ENCODE measurements around the gene ATP1A2.
"Not testable (repeated sequence)": the region's sequence is repeated elsewhere in the genome, so short reads cannot be mapped to it uniquely, and the experiment has no call there.

Gene ATP1A2

DNA sequence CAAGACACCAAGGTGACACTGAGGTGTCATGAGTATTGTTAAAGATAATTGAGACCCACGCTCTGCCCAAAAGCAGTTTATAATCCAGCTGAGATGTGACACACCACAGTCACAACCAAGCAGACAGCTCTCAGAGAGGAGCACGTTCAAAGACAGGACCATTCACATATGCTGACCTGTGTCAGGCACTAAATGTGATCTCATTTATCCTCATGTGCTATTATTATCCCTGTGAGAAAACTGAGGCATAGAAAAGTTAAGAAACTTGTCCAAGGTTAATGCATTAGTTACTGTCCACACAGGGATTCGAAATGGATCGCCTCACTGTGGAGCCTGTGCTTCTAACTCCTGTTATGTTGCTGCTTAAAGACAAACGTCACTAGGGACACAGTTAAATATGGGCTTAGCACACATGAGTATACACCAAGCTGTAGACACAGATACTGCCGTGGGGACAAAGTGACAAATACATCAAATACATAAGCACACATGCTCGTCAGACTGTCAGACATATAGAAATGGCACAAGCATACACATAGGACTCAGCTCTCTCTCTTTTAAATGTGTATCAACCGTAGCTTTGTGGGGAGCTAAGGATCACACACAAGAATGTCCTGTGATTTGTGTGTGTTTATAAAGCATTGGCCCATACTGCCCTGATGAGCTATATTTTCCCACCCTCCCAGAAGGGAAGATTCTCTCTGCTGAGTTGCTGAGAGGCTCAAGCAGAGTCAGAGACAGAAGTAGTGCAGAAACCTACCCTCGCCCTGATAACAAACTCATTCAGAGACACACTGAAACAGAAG, 13.6 kb upstream of the ATP1A2 start:
- DNase-seq: no peak

DNA sequence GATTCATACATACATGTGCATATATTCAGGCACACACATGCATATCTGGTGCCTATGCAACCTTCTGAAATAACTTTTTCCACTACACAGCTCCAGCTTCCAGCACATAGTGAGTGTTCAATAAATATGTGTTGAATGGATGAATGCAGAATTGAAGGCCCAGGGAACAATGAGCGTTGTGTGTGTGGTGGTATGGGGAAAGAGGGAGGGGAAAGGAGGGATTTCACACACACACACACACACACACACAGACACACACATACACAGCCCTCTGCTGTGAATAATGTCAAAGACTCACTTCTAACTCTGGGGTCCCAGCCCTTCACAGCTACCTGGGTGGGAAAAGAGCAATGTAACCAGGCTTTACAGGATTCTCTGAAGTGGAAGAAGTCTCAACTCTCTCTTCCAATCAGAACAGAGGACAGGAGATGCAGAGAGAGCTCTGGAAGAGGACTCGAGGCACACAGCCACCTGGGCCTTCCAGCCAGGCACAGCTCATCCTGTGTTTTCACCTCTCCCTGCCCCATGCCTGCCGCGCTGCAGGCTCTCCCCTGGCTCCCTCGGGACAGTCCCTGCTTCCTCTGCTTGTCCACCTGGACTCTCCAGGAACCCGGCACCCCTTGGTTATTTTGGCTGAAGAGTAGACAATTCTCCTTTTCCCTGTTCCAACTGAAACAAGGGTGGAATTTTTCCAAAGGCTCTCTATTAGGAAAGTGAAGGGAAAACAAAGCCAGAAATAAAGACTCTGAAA, 11.7 kb upstream of the ATP1A2 start:
- no peak for DNase-seq

DNA sequence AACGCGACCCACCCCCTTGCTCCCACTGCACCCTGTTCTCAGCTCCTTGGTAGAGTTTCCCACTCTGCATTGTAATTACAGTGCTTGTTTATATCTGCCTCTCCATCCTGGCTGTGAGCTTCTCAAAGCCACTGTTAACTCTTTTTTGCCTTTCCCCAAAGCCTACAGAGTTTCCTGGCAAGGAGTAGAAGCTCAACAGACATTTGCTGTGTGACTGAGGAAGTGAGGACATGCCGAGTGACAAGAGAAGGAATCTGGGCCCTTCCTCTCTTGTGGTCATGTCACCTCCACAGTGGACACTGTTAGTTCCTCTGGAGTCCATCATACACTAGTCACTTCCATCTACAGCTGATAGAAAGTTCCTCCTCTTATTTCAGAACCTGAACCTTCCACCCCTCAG, 11.1 kb upstream of the ATP1A2 start:
- no peak for DNase-seq

DNA sequence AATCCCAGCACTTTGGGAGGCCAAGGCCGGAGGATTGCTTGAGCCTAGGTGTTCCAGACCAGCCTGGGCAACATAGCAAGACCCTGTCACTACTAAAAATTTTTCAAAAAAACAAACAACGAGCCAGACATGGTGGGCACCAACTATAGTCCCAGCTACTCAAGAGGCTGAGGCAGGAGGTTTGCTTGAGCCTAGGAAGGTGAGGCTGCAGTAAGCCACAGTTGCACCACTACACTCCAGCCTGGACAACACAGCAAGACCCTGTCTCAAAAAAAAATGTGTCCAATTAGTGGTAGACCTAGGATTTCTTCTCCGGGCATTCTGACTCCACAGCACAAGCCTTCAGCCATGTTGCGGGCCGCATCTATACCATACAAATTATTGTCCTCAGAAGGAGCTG, 10.4 kb upstream of the ATP1A2 start:
- DNase-seq: no peak

DNA sequence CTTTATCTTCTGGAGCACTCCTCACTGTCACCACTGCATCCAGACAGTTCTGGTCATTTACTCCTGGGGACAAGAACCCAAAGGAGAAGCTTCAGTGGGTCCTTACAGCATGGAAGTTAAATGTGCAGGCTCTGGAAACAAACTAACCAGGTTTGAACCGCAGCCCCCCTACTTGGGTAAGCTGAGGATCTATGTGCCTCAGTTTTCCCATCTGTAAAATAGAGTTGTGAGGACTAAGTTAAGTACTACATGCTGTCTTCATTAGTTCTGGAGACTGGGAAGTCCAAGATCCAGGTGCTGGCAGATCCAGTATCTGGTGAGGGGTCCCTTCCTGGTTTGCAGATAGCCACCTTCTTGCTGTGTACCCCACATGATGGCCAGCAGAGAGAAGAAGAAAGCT, 8.0 kb upstream of the ATP1A2 start:
- no peak for DNase-seq

DNA sequence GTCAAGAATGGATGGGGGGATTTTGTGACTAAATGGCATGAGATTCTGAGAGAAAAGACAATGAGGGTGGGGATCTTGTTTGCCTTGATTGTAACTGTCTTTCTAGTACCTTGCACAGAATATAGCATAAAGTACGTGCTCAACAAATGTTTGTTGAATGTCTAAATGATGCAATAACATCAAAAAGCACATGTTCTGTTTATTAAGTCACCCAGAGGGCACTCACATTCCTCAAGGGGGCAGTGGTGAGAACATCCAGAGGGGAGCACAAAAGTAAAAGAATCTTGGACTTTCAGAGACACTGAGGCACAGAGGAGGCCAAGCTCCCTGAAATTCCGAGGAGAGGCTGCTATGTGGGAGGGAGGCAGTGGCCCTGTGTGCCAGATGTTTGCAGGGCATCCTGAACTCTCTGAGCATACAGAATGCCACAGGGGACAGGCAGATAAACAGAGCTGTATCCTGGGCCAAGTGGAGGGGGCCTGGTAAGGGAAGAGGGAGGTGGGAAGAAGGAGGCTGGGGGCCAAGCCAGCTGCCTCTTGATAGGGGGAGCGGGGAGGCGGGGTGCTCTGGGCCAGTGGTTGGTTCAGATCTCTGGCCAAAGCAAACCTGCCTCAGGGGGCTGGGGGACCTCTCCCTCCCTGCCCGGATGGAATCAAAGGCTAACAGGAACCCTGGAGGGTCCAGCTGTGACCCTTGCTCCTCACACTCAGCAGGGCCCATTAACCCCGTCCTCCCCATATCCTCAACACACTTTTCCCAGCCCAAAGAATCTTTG, 6.5 kb upstream of the ATP1A2 start:
- DNase-seq: no peak

DNA sequence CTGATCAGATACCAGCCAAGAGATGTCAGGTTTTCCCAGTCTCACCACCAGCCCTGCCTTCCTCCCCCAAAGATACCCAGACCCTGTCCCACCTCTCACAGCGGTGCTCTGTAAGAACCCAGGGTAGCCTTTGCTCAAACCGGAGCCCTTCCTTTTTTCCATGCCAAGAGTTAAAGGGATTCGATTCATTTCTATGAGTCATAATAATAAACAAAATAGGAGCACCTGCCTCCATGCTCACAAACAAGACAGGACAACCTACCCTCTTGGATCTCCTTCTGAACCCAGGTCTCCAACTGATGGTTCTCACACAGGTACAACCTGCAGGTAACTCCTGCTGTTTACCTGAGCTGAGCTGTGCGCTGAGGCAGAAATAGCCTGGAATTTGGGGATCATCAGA, 5.9 kb upstream of the ATP1A2 start:
- DNase-seq: no peak

DNA sequence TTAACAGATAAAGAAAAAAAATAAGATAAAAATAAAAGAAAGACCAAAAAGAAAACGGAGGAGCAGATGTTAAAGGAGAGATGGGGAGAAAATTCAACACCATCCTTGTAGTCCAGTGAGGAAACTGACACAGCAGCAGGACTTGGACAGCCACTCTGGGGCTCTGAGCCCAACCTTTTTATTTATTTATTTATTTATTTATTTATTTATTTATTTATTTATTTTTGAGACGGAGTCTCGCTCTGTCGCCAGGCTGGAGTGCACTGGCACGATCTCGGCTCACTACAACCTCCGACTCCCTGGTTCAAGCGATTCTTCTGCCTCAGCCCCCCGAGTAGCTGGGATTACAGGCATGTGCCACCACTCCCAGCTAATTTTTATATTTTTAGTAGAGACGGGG, 4.1 kb upstream of the ATP1A2 start:
- DNase-seq: not testable (repeated sequence)

DNA sequence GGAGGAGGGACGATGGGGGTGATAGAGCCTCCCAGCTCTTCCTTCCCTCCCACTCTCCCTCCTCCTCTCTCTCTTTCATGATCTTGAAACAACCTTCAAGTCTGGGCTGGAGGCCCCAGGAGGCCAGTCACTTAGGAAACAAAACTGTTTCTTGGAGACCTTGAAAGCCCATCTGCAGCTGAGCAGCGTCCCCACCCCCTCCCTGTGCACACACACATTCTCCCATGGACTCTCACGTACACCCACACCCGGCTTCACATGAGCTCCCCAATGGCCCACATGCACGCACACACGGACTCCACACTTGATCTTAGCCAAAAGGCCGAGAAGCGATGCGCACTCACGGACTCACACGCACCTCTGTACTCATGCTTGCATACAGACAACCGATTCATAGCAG, 3.2 kb upstream of the ATP1A2 start:
- no peak for DNase-seq

DNA sequence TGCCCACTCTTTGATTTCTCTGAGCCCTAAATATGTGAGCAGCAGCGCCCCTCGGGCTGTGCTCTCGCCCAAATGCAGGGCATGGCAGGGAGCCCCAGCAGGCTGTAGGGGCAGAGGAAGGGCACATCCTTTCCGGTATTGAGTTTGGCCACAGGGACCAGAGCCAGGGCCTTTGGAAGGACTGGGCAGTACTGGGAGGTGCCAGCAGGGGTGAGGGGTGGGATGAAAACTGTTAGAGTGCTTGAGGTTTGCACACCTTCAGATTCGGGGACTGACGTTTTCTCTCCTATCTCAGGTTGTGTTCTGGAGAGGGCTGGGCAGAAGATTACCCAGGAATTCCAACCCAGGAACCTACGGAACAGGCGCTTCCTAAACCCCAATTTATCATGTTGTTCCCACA, 2.2 kb upstream of the ATP1A2 start:
- no peak for DNase-seq

DNA sequence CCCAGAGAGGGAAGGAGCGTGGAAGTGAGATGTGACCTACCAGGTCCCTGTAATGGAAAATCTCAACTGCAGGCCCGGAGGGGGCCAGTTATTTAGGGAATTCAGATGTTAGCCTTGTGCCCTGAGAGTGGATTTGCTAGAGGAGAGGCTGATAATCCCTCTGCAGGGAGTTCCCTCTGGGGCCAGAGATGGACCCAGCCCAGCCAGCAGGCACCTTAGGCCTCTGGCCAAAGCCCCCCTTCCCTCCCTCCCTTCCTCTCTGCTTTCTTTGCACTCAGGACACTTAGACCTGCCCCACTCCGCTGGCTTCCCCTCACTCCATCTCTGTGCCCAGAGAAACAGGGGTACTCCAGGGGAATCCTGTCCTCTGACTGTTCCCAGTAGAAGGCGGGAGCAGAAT, 1.5 kb upstream of the ATP1A2 start:
- no peak for DNase-seq

DNA sequence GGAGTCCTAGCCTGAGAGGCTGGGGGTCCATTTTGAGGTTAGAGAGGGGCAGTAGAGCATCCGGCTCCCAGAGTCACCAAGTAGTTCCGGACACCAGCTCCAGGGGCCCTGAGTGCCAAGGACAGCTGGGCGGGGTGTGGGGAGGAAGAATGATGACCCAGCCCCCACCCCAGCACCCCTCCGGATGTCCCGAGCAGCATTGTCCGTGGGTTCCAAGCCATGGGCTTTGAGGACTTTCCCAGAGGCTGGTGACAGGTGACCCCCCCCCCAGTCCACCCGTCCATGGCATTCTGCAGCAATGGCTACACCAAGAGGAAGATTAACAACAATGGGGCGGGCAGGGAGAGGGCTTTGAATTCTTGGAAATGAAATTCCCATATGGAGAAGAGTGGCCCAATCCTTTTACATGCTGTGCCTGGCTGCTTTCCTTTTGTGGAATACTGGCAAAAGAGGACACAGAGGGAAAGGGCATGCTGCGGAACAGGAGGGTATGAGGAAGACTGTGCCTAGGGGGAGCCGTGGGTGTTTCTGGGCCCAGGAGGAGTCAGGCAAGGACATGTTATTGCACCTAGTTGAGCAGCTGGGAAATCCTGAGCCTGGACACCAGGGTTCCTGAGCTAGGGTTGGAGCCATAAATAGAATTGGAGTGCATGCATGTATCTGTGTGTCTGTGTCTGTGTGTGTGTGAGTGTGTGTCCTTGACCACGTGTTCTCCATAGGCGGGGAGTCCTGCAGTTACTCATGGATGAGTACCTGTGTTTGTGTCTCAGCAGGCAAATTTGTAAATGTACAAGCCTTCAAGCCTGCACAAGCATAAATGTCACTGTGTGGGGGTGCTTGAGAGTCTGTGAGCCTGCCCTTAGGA, 956 bp downstream of the ATP1A2 start:
- DNase-seq: no peak

DNA sequence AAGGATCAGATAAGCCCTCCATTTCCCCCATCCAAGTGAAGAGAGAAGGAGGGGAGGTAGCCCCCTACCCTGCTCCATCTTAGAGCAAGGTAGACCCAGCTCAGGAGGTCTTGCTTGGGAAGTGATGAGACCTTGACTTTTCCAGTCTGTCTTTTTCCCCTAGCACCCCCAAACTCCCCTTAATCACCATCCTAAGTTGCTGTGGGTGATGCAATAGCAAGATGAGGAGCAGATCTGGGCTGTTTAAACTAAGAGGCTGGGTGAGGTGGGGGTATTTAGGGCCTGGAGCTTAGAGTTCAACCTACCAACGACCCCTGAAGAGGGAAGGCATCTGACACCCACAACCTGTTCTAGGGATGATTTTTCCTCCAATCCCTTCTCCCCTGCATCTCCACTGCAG, 1.7 kb downstream of the ATP1A2 start:
- DNase-seq: no peak

DNA sequence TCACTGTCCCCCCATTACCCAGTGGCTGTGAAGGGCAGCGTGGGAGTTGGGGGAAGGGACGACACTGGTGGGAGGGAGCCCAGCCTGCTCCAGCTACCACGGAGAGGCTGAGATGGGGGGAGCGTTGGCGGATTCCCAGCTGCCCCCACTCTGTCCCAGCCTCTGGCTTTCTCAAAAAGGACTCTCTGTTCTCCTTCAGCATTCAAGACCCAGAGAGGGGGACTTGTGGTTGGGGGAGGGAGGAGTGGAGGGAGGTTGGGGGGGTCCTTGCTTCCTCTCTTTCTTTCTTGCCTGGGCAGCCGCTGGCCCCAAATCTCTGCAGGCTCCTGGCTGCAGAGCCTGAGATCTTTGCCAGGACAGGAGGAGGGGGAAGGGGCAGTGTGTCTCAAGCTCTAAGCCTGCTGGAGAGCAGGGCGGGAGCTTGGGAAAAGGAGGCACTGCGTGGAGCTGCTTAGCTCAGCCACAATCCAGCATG, 2.2 kb downstream of the ATP1A2 start:
- no peak for DNase-seq

DNA sequence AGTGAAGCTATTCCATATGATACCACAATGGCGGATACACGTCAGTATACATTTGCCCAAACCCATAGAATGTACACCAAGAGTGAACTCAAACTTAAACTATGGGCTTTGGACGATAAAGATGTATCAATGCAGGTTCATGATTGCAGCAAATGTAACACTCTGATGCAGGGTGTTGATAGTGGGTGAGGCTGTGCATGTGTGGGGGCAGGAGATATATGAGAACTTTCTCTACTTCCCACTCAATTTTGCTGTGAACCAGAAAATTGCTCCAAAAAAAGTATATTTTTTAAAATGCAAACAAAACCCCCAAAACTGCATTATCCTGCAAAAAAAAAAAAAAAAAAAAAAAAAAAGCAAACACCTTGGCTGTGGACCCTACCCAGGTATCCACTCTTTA, 3.4 kb downstream of the ATP1A2 start:
- DNase-seq: no peak

DNA sequence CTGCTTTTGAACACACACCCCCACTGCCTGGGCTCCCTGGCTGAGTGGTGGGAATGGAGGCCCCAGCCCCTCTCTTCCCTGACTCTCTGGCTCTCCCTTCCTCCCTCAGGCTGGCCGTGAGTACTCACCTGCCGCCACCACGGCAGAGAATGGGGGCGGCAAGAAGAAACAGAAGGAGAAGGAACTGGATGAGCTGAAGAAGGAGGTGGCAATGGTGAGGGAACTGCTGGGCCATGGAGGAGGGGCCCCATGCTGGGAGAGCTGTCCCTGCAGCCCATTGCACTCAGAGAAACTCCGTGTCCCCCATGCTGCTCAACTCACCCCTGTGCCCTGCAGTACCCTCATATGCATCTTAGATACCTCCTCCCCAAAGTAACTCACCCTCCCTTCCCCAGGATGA, 5.2 kb downstream of the ATP1A2 start:
- DNase-seq: no peak

DNA sequence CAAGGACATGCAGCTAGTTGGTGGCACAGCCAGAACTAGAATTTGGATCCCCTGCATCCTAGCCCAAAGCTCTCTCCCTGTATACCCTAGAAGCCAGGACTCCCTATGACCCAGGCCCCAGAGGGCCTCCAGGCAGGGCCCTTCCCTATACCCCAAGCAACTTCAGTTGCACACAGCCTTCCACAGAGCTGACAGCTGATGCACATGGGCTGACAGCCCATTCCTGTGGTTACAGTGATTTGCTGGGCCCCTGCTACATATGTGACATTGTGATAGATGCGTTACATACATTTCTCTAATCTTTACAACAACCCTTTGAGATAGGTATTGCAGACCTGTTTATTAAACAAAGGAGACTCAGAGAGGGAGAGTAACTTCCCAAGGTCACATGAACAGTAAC, 5.8 kb downstream of the ATP1A2 start:
- DNase-seq: no peak

DNA sequence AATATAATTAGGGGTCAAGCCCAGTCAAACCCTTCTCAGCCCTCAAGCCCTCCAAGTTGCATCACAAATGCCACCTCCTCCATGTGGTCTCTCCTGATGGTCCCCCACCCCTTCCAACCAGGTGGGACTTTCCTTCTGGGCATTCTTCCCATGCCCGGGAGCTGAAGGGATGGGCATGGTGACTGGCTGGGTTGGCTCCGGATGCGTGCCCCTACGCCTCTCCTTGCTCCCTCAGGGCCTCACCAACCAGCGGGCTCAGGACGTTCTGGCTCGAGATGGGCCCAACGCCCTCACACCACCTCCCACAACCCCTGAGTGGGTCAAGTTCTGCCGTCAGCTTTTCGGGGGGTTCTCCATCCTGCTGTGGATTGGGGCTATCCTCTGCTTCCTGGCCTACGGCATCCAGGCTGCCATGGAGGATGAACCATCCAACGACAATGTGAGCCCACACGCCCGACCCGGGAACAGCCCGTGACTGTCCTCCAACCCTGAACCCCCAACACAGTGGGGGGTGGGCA, 7.5 kb downstream of the ATP1A2 start:
- no peak for DNase-seq

DNA sequence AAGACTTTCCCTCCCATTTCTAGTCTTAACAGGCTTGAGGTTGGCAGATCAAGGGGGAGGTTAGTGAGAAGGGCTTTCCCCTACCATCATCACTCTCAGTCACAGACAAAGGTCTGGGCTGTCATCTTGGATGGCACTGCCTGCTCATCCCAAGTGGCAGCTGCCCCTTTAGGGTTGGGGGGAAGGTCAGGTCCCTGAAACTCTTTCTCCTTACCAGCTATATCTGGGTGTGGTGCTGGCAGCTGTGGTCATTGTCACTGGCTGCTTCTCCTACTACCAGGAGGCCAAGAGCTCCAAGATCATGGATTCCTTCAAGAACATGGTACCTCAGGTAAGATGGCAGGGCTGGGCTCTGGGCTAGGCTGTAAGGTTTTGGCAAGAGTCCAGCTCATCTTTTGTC, 8.2 kb downstream of the ATP1A2 start:
- no peak for DNase-seq

DNA sequence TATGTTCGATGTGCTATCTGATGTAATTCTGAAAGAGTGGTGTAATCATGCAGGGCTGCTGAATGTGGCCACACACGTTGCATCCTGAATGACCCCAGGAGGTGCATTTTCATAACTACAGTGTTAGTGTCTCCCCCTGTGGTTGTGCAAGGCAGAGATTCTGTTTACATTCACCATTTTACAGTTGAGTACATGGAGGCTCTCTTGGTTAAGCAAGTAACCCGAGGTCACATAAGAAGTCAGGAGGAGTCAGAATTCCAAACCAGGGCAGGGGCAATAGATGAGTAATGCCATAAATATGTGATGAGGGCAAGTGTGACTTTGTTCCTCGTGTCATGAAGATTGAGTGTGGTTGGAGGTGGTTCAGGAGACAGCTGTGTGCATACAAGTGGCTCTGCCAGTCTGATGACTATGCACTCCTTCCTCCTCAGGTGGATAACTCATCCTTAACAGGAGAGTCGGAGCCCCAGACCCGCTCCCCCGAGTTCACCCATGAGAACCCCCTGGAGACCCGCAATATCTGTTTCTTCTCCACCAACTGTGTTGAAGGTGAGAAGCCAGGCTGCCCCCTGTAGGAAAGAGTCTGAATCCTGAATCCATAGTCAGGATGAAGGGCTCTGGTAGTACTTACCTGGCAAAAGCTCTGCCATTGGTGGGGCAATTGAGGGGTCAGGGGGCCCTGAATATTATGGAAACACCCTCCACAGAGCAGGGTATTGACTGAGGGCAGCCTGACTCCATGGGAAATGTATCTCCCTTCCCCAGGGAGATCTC, 9.3 kb downstream of the ATP1A2 start:
- DNase-seq: no peak

DNA sequence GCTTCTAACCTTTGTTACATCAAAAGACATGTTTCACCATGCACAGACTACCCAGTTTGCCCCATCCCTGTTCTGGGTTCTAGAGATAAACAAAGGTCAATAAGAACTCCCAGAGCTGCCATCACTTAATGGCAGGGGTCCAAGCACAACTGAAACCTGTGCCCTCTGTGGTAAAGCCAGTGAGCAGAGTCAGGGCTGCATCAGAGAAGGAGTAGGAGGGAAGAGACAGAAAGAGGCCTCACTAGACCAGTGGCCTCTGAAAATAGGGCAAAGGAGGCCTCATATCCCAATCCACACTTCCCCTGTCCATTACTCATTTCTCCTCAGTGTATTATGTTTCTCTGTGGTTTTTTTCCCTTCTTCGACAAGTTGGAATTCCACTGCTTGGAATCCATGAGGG, 10.2 kb downstream of the ATP1A2 start:
- DNase-seq: no peak

DNA sequence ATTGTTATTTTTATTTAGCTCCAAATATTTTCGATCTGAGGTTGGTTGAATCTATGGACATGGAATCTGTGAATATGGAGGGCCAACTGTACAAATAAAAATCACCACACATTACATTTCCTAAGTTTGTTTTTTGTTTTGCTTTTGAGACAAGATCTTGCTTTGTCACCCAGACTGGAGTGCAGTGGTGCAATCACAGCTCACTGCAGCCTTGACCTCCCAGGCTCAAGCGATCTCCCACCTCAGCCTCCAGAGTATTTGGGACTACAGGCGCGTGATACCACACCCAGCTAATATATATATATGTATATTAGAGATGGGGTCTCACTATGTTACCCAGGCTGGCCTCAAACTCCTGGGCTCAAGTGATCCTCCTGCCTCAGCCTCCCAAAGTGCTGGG, 10.8 kb downstream of the ATP1A2 start:
- not testable (repeated sequence) for DNase-seq
